HG02973 (cell line): Measurements from ENCODE around the gene SLC13A5.
"Not testable (repeated sequence)": the region's sequence is repeated elsewhere in the genome, so short reads cannot be mapped to it uniquely, and the experiment has no call there.

Experiments used
- ATAC-seq: cut with Tn5 transposase; IDR thresholded peaks from one replicate; pipeline ENCODE4 v1.9.1; 2021; ENCODE audit warnings: moderate library complexity; ENCODE audit not compliant: unreplicated experiment

Gene SLC13A5

DNA sequence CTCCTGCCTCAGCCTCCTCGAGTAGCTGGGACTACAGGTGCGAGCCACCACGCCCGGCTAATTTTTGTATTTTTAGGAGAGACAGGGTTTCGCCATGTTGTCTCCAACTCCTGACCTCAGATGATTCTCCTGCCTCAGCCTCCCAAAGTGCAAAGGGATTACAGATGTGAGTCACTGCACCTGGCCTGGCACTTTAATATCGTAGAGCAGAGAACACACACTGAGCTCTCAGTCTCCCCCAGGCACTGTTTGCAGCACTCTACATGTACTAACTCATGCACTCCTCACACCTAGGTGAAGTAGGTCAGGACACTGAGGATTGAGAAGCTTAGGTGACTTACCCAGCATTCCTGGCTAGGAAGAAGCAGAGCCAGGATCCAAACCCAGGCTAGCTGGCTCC lies 46.6 kb downstream of the SLC13A5 start:
- ATAC-seq = no peak

DNA sequence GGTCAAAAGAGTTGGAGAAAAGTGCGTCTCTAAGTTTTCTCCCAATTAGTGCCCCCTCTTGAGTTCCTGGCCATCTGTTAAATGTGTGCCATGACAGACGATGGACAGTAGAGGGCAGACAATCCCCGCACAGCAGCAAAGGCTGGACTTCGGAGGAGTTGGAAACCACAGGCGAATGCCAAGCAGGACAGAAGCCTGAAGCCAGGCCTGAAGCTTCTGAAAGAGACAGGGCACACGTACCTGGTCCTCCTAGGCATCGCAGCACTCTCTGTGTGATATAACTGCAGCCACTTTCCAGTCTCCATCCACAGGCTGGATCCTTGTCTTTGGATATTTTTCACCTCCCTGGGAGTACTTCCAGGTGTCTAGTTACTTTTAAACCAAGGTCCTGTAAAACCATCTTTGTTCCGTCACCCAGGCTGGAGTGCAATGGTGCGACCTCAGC lies 47.1 kb downstream of the SLC13A5 start:
- ATAC-seq = no peak

DNA sequence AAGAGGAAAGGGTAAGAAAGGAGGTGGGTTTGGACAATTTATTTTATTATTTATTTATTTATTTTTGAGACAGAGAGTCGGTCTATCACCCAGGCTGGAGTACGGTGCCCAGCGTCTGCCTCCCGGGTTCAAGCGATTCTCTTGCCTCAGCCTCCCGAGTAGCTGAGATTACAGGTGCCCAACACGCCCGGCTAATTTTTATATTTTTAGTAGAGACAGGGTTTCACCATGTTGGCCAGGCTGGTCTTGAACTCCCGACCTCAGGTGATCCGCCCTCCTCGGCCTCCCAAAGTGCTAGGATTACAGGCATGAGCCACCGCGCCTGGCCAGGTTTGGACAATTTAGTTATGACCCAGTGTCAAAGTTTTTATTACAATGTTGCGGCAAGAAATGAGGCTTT lies 50.0 kb downstream of the SLC13A5 start:
- ATAC-seq = not testable (repeated sequence)

DNA sequence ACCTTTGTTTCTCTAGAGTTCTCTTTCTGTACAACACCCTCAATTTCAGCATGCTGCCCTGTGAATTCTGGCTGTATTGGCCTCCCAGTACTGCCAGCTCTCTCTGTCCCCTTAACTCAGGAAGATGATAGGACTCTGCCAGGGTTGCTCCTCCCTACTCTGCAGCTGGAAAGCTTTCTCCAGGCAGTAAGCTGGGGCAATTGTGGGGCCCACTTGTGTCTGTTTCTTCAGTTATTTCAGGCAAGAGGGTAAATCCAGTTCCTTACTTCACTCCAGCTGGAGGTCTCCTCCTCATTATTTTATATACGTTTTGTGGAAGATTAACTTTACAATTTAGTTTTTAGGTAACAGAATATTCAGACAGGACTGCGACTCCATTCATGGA lies 51.7 kb downstream of the SLC13A5 start:
- ATAC-seq = no peak

DNA sequence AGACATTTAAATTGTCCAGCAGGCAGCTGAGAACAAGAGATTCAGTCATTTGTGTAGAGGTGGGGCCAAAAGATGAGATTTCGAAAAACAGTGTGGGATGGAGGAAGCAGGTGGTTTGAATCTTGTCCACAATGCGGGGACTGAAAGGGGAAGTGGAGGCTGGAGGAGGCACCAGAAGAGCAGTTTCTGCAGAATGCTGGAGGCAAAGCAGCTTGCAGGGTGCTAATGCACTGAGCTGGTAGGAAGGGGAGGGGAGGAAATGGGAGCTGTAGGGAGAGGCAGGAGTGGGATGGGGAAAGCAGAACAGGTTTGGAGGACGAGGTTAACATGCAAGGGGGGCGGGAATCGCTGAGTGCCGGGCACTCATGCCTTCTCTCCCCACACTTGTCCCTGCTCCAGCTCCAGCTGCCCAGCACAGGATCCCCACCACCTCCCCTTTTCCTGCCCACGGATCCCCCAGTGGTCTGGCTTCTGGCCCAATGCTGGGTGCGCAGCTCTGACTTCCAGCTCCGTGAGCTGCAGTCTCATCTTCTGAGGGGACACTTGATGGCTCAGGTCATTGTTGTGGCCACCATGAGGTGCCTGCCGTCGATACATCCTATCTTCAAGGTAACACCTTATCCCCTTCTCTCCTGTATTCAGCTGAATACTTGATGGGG lies 52.2 kb downstream of the SLC13A5 start:
- peak; percentile 74 for ATAC-seq

DNA sequence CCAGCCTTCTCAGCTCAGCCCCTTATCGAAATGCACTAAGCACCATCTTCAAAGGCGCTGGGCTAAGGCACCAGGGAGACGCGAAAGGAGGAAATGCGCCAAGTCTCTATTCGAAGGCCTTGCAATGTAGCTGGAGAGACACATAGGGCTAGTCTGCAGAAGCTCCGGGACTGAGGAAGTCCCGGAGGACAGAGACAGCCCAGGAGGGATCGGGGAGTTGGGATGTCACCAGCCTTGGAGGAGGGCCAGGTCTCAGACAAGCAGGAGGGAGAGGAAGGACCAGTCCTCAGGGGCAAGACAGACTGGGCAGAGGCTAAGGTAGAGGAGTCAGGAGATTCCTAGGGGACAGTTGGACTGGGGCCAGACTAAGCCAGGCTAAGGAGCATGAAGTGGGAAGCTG lies 53.1 kb downstream of the SLC13A5 start:
- ATAC-seq = no peak

DNA sequence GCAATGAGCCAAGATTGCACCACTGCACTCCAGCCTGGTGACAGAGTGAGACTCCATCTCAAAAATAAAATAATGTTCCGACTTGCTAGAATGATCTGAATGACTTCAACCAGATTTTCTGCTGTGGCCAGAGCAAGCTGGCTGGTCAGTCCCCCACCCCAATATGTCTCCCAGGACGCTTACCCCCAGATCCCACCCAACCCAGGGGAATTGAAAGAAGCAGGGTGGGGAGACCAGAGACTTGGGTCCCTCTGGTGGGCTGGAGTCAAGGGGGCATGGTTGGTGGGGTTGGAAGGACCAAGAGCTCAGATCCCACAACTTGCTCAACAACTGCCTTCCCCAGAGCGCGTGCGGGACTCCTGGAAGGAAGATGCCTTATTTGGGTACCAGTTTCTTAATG lies 54.8 kb downstream of the SLC13A5 start:
- ATAC-seq = not testable (repeated sequence)

DNA sequence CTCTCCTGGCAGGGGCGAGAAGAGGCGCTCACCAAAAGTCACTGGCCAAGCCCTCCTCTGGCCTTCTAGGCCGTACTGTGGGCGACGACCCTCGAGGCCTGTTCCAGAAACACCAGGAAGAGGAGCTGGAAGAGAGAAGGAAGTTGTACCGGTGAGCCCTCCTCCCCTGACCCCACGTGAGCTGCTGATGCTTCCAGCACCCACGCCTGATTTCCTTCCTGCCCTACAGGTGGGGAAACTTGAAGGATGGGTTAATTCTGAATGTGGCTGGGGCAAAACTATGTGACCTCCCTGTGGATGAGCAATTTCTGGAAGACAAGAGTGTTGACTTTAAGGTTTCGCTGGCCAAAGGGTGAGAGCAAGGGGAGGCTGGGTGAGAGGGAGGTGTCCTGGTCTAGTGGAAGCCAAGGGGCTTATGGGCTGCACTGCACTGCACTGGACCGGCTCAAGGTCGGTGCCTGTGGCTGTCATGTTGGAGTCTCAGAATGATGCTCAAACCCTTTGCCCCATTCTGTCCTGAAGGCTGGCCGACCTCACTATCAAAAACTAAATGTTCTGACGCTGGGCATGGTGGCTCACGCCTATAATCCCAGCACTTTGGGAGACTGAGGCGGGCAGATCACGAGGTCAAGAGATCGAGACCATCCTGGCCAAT lies 55.4 kb downstream of the SLC13A5 start:
- no peak for ATAC-seq

DNA sequence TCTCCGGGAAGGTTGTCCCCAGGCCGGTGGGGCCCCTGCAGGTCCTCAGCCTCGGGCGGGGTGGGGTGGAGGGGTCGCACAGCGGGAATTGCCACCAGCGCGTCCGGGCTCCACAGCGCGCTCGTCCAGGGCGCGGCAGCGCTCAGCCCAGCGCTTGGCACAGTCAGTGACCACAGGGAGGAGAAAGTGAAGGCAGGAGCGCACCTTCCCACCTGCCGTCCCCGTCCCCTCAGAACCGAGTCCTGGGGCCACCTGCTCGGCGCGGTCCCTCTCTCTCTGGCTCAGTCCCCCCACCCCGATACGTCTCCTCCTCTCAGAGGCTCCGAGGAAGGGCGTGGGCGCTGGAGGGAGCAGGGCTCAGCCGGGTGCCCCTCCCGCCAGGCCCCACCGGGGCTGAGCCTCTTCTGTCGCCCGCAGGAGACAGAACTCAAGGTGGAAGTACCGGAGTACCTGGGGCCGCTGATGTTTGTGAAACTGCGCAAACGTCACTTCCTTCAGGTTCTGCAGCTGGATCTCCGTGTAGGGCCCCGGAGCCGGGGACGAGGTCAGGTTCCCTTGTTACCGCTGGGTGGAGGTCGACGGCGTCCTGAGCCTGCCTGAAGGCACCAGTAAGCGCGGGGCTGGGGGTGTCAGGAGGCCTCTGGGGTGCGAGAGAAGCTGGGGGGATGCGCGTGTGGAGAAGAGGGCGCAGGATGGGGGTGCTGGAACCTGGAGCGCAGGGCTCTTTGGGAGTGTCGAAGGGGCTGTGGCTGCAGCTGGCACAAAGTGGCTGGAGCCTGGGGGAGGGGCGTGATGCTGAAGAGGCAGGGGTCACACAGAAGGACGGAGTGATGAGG lies 56.2 kb downstream of the SLC13A5 start:
- not testable (repeated sequence) for ATAC-seq

DNA sequence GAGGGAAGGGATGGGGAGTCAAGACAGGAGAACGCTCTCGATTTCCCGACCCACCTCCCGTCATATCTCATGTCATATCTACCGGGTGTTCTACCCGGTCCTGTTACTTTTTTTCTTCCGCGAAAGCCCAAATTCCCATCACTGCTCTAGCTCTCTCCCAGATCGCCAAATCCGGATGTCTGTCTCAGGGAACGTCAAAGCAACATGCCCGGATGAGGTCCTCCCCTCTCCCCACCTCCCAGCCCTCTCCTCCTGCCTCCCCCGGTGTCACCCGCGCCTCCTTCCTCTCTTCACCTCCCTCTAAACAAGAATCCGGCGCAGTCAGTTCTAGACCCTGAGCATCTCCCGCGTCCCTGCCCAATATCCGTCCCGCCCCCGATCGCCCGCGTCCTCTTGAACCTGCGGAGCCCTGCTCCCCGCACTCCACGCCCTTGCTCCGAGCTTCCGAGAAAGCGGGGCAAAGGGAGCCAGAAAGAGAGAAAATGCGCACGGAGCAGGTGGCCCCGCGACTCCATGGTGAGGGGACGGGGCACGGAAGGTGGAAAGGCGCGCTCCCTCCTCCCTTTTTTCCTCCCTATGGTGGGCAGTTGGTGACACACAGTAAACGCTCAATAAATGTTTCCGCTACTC lies 57.3 kb downstream of the SLC13A5 start:
- not testable (repeated sequence) for ATAC-seq

DNA sequence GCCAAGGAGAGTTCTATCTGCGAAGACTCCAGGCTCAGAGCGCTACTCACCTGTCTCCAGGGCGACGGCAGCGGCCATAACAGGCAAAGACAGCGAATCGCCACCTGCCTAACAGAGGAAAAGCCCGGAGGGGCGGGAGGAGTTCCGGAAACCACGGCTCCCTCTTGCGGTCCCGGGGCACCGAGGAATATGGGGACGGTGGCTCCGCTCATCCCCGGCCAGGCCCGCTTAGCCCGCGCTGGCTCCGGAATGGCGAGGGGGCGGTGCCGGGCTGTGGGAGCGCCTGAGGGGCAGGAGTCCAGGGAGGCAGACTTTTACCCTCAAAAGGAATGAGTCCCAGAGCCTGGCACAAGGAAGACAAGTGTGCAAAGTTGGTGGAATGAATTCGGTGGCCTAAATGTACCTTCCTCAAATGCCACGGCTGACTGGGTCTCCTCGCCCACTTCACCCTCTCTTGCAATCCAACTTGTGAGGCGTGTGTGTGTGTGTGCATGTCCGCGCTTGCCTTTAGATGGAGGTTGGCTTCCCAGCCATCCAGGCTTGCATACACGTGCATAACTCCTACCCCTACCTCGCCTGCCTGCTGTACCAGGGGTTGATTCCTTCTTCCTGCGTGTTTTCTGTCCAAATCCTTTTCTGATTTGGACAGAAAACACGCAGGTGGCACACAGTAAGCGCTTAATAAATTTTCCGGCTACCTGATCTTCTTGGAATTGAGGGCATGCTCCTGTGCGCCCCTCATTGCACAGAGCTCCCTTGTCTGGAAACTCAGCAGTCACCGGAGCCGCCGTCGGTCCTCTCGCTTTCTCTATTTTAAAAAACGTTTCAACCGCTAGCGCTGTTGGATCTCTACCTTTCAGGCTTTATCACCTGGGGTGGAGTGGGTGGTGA lies 58.1 kb downstream of the SLC13A5 start:
- no peak for ATAC-seq

DNA sequence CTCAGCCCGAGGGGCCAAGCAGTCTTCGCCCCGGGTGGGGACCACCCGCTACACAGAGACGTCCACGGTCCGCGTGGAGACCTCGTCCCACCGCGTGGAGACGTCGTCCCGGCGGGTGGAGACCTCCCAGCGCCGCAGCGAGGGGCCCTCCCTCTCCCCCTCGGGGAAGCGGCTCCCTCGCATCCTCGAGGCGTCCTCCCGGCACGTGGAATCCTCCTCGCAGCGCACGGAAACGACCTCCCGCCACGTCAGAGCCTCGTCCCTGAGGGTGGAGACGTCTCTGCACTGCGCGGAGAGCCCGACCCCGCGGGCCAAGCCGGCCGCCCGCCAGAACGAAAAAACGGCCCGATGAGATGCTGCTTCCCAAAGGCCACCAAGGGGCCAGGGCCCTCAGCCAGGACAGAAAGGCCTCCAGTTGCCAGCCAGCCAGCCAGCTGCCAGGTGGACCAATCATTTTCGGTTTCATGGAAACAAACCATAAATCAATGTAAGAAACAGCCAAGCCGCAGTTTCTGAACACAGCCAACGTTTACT lies 61.2 kb downstream of the SLC13A5 start:
- ATAC-seq = peak; percentile 9

DNA sequence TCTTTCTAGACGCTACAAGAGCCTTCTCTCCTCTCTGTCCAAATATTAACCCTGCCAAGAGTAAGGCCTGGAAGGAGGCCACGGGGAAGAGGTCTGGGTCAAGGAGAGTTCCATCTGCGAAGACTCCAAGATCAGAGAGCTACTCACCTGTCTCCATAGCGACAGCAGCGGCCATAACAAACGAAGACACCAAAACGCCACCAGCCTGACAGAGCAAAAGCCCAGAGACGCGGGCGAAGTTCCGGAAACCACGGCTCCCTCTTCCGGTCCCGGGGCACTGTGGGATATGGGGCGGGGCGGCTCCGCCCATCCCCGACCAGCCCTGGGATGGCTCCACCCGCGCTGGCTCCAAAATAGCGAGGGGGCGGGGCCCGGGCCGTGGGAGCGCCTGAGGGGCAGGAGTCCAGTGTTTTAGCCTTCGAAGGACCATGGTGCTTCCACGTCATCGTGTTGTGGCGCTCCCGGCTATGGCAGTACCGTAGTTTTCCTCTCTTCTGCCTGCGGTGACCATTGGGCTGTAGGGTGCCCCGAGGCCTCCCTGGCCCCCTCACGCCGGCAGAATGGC lies 61.7 kb downstream of the SLC13A5 start, which contains the start of the genes C17orf100 and MED31:
TSS of gene C17orf100 (plus strand) at position 409 of the 565 bp plus-strand sequence. CDS start at position 561, 152 bp downstream.
TSS of gene MED31 (minus strand) at position 252 of the 565 bp plus-strand sequence. CDS start at position 175, 77 bp downstream.
- peak; percentile 79 for ATAC-seq

DNA sequence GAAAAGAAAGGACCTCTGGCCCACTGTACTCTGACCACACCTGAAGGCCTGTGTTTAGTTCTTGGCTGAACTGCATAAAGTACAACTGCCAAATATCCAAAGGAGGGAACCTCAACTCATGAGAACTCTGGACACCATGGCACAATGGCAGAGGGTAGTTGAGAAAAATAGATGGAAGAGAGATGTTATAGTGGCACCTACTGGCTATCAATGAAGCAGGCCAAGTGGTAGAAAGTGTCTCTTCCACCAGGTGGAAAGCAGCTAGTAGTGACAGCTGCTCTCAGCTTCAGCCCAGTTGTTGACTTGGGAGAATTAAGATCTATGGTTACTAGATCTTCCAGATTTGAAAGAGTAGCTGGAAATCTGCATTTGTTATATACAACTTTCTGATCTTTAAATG lies 65.0 kb downstream of the SLC13A5 start:
- ATAC-seq = no peak

DNA sequence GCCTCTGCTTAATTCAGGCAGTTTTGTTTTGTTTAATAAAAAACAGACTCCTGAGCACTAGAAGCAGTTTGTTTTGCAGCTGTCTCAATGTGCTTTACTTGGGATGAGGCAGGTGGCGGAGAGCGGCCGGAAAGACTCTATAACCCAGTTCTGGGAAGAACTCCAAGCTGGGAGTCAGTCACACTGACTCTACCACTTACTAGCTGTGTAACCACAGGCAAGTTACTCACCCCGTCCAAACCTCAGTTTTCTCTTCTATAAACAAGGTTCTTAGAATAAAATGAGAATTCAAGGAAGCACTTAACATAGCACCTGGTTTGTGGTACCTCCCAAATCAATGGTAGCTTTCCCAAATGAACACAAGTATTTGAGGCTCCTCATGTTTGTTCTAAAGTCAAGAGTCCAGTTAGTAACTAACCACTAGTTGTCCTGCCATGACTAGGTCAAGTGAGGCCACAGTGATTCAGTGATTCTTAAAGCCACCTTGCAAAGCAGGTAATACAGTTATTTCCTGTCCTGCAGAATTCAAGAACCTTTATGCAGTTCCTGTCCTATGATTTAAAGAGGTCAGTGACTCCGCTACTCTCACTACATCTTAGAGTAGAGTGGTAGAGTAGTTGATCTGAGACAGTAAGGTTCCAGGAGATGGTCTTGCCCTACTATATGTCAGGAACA lies 69.6 kb downstream of the SLC13A5 start:
- ATAC-seq = no peak

DNA sequence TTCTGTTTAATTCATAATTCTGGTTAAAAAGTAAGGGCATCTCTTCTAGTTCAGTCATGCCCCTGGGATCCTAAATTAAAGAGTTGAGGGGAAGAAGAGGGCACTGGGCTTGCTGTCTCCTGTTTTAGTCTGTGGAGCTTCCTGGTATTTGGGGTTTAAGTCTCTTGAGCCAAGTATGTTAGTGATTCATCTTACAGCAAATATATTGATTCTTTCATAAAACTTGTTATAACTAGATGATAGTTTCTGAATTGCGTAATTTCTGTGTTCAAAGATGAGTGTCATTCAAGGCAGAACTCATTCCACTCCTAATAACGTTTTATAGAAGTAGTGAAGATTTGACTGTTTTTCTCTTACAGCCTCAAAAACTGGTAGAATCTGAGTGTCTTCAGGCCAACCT lies 70.6 kb downstream of the SLC13A5 start:
- ATAC-seq = no peak

DNA sequence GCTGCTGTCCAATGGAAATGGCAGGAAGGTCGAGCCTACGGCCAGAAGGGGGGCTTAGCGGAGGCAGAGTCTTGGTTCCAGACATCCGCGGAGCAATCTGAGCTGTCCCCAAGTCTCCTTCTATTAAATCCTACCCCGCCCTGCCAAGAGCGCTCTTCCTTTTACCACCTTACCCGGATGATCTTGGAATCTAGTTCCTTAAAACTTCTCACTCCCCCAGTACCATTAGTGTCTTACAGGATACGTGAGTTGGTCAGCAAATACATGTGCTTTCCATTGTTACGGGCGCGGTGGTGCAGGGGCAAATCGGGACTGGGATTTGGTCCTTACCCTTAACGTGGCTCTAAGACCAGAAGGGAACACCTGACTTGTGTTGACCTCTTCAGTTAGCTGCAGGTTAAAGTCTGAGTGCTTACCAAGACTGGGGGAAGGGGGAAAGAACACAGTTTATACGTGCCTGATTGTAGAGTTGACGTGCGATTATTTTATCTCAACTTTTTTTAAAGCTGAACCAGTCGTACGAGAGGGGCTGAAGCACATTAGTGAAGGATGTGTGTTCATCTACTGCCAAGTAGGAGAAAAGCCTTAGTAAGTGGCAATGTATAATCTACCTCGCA lies 71.8 kb downstream of the SLC13A5 start:
- no peak for ATAC-seq

DNA sequence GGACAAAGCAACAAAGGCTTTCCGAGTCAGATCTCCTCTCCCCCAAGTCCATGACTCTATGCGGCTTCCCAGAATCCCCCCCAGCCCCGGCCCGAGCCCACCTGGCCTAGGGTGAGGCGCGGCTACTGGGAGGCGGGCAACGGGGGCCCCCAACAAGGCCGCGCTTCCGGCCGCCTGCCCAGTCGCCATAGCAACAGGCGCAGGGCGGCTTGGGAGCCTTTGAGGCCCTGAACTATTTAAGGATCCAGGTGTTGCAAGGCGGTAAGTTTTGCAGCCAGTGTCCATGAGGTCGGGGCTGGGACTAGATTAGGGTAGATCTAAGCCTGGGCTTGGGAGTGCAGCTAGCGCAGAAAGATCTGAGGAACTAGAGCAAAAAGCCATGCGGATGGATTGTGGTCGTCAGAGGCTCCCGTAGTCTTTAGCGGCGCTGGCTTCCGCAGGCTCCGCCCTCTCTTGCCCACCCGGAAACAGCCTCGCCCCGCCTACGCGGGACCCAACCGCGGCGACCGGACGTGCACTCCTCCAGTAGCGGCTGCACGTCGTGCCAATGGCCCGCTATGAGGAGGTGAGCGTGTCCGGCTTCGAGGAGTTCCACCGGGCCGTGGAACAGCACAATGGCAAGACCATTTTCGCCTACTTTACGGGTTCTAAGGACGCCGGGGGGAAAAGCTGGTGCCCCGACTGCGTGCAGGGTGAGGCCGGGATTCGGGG lies 72.5 kb downstream of the SLC13A5 start, which contains the start of the genes KIAA0753 and TXNDC17:
TSS of gene KIAA0753 (minus strand) at position 176 of the 711 bp plus-strand sequence. CDS start 5,608 bp downstream, outside the sequence.
TSS of gene TXNDC17 (plus strand) at position 525 of the 711 bp plus-strand sequence. CDS start at position 548, 23 bp downstream.
- peak; percentile 75 for ATAC-seq
